Umbilical cord (tissue), 2 donors: ENCODE data around the gene CCDC154. TPM values are rescaled to one million over a fixed set of nuclear protein-coding genes. Genes with fewer than 3 reads are reported as not detected.

Source experiments
- DNase-seq: peaks from one replicate; pipeline ENCODE4 v3.0.0-alpha.2; 2015; ENCODE audit warnings: low spot score
- total RNA-seq: library from RNA; depleted of rRNA; stranded (reverse); fragments of >200 nt; gene quantifications from one replicate; pipeline ENCODE4 v1.2.3, GENCODE V29; 2014; ENCODE audit warnings: low replicate concordance; ENCODE audit not compliant: insufficient read depth

The CCDC154 gene
- total RNA-seq, 1 donor from 2014 or later, result 0.48 TPM

- no peak for DNase-seq
Observed at GRCh38 chr16:1438229-1439057, 5.9 kb downstream of the CCDC154 start.

- no peak for DNase-seq
Observed at GRCh38 chr16:1437606-1438005, 6.8 kb downstream of the CCDC154 start.

GRCh38 chr16:1436731-1437355, 7.5 kb downstream of the CCDC154 start:
- no peak for DNase-seq

- DNase-seq, result no peak
Observed at GRCh38 chr16:1435921-1436697, 8.2 kb downstream of the CCDC154 start.

- no peak for DNase-seq
Observed at GRCh38 chr16:1434644-1435592, 9.4 kb downstream of the CCDC154 start.

GRCh38 chr16:1433756-1434155, 10.6 kb downstream of the CCDC154 start:
- no peak for DNase-seq

GRCh38 chr16:1433263-1433560, 11.1 kb downstream of the CCDC154 start:
- no peak for DNase-seq

- DNase-seq, result no peak
Observed at GRCh38 chr16:1432388-1433262, 11.7 kb downstream of the CCDC154 start.

GRCh38 chr16:1431497-1432270, 12.7 kb downstream of the CCDC154 start:
- no peak for DNase-seq

GRCh38 chr16:1430759-1431496, 13.4 kb downstream of the CCDC154 start, which contains the start of gene PERCC1:
PERCC1 (plus strand) TSS chr16:1431078; CDS start chr16:1432594, 1,516 bp downstream.
- DNase-seq, result no peak

GRCh38 chr16:1430214-1430758, 14.1 kb downstream of the CCDC154 start:
- DNase-seq, result no peak

- no peak for DNase-seq
Observed at GRCh38 chr16:1429631-1430030, 14.7 kb downstream of the CCDC154 start.

- no peak for DNase-seq
Observed at GRCh38 chr16:1429012-1429411, 15.3 kb downstream of the CCDC154 start.

GRCh38 chr16:1428511-1428910, 15.8 kb downstream of the CCDC154 start:
- DNase-seq, result no peak

GRCh38 chr16:1427473-1428461, 16.6 kb downstream of the CCDC154 start:
- DNase-seq, result no peak

GRCh38 chr16:1426734-1427471, 17.5 kb downstream of the CCDC154 start:
- no peak for DNase-seq
